Upper lobe of right lung (tissue), 1 donor: ENCODE data around the gene RUNX2. TPM values are rescaled to one million over a fixed set of nuclear protein-coding genes. Genes with fewer than 3 reads are reported as not detected.
A peak's percentile ranks its signal among the peaks of the same experiment; 100 is the strongest.

Experiments
- ATAC-seq: fragments of 200-7000 bp; cut with Tn5 transposase; one replicate; pipeline ENCODE4 v1.9.1; 2020; ENCODE audit warnings: mild to moderate bottlenecking, moderate library complexity
- DNase-seq: peaks from one replicate; pipeline ENCODE4 v3.0.0-alpha.2; 2020
- H3K27ac ChIP-seq: fragments of 200-600 bp; one replicate; pipeline ENCODE4 v1.8.0; 2022
- H3K27me3 ChIP-seq: fragments of 200-600 bp; one replicate; pipeline ENCODE4 v1.8.0; 2022; ENCODE audit warnings: mild to moderate bottlenecking
- H3K36me3 ChIP-seq: fragments of 200-600 bp; one replicate; pipeline ENCODE4 v1.8.0; 2022
- H3K4me1 ChIP-seq: fragments of 200-600 bp; one replicate; pipeline ENCODE4 v1.8.0; 2022
- H3K4me3 ChIP-seq: fragments of 200-600 bp; one replicate; pipeline ENCODE4 v1.8.0; 2022; ENCODE audit warnings: mild to moderate bottlenecking
- H3K9me3 ChIP-seq: fragments of 200-600 bp; one replicate; pipeline ENCODE4 v1.8.0; 2022
- intact Hi-C: fragments of 100-400 bp; cut with DNase I; formaldehyde crosslinking; loops from one replicate; pipeline ENCODE4 v1.11.0; 2022
- total RNA-seq: library from RNA; stranded (reverse); fragmentation: NEBNext Ultra II Directional; extraction: Animal tissue kit (Norgen Biotek cat#: 25700); gene quantifications from one replicate; pipeline ENCODE4 v1.2.1, GENCODE V29; 2021
- TF ChIP-seq, protein P1 (sequence below): fragments of 200-600 bp; IDR thresholded peaks from one replicate; pipeline ENCODE4 v1.8.0; 2022; ENCODE audit warnings: antibody characterized with exemption
- donor health status: DM: no; HTN: yes; CAD: no; lungs with severe emphysema.

The RUNX2 gene
- total RNA-seq, 1 donor from 2014 or later: 4.6 TPM

DNA sequence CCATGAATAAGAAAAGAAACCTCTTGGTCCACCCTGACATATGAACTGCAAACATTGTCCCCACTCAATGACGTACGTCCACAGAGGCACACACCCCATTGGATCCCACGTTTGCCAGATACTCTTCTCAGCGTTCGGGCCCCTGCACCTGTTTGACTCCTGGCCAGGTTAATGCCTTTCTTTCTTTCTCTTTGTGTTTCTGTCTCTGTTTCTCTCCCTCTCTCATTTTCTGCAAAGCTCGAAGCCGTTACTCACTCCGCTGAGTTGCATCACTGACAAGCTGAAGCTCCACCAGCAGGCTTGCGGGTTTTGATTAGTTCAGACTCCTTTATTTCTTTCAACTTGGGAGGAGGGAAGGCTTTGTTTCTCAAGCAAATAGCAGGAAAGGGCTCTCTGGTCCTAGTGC lies 185.1 kb downstream of the RUNX2 start:
- Histone ChIP-seq H3K36me3 (no peaks in the 10 kb centered on the region), H3K9me3 (no peaks in the 10 kb centered on the region), H3K4me3 (no peak overlapping the region), H3K27ac (no peak overlapping the region), H3K27me3 (no peaks in the 10 kb centered on the region), H3K4me1 (no peaks in the 10 kb centered on the region)
- no peak for ATAC-seq
- DNase-seq: no peak
- TF ChIP-seq, protein P1, sequence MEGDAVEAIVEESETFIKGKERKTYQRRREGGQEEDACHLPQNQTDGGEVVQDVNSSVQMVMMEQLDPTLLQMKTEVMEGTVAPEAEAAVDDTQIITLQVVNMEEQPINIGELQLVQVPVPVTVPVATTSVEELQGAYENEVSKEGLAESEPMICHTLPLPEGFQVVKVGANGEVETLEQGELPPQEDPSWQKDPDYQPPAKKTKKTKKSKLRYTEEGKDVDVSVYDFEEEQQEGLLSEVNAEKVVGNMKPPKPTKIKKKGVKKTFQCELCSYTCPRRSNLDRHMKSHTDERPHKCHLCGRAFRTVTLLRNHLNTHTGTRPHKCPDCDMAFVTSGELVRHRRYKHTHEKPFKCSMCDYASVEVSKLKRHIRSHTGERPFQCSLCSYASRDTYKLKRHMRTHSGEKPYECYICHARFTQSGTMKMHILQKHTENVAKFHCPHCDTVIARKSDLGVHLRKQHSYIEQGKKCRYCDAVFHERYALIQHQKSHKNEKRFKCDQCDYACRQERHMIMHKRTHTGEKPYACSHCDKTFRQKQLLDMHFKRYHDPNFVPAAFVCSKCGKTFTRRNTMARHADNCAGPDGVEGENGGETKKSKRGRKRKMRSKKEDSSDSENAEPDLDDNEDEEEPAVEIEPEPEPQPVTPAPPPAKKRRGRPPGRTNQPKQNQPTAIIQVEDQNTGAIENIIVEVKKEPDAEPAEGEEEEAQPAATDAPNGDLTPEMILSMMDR: no peak
- intact Hi-C loops: no loop called here

DNA sequence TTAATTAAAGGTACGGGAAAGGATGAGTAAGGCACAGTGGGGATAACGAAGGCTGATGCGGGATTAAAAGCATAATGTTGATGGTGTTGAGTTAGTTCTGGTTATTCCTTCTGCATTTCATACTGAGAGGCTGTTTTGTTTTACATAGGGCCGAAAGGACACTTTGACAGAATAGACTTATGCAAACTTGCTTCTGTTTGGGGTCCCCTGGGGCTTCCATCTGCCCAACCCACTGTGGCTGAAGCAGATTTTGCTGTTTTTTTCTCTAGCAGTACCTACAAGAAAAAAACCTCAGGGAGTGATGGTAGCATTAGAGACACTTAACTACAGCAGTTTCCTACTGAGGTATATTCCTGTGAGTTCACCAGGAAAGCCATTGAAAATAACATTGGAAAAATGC lies 185.7 kb downstream of the RUNX2 start:
- Histone ChIP-seq H3K27ac (no peak overlapping the region), H3K4me1 (no peaks in the 10 kb centered on the region), H3K27me3 (no peaks in the 10 kb centered on the region), H3K36me3 (no peaks in the 10 kb centered on the region), H3K9me3 (no peaks in the 10 kb centered on the region), H3K4me3 (no peak overlapping the region)
- DNase-seq (no peak), ATAC-seq (no peak)
- TF ChIP-seq, protein P1: no peak
- intact Hi-C loops: no loop called here

DNA sequence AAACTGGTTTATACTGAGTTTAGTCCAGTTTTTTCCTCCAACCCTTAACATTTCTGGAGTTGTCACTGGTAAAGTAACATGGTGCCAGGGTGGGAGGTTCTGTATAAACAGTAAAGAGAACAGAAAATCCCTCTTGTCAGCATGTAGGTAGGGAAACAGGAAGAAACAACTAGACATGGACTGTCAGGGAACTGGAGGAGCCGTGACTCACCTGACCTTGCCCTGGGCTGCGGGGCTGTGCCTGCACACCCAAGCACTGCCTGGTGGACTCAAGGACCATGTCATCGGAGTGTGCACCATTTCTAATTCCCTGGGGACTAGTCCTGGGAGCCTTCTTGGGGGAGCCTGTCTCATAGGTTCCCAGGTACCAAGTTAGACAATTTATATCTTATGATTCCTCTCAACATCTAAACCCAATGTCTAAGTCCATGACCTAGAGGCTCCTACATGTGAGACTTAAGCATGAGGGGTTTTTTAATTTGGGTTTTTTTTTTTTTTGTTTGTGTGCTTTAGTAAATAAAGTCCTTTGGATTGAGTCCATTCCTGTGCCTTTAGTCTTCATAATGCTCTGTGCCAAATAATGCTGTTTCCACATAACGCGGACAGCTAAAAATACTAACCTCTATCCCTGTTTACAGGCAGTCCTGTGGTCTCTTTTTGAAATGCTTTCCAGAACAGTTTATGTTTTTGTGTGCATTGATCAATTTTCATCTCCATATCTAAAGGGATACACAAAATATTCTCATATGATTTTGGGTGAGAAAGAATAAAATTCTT lies 186.5 kb downstream of the RUNX2 start:
- H3K9me3 ChIP-seq: no peaks in the 10 kb centered on the region
- ATAC-seq: peak; percentile 25
- DNase-seq: no peak
- no peaks in the 10 kb centered on the region for H3K27me3 ChIP-seq
- no peak overlapping the region for H3K27ac ChIP-seq
- intact Hi-C loops: no loop called here
- no peak overlapping the region for H3K4me3 ChIP-seq
- H3K36me3 ChIP-seq: no peaks in the 10 kb centered on the region
- TF ChIP-seq, protein P1: no peak
- H3K4me1 ChIP-seq: no peaks in the 10 kb centered on the region

DNA sequence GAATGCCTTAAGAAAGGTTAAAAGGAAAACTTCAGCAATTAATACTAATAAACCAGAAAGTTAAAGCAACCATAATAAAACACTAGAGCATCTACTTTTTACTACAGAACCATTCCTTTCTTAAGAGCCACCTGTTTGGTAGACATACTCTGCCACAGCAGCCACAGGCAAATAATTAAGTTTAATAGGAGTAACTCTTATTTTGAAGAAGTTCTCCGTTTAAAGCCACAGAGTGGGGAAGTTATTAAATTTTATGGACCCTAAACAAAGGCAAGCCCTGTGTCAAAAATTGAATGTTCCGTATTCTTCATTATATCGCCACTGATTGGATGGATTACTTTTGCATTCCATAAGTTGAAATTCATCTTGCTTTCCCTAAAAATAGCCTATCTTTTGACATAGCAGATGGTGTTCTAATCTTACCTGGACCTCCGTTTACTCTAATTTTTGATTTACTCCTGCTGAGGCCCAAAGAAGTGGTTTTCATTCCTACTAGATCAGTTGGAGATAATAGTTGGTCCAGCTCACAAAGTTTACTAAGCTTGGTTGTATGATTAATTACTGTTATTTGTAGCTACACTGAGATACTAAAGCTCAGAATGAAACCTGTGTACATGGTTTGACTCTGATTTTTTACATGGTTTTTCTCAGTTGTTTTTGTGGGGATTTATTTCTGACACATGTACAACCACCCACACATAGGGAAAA lies 190.0 kb downstream of the RUNX2 start:
- no peaks in the 10 kb centered on the region for H3K4me1 ChIP-seq
- ATAC-seq: no peak
- DNase-seq: no peak
- no peaks in the 10 kb centered on the region for H3K36me3 ChIP-seq
- no peaks in the 10 kb centered on the region for H3K27me3 ChIP-seq
- no peaks in the 10 kb centered on the region for H3K9me3 ChIP-seq
- TF ChIP-seq, protein P1: no peak
- no peak overlapping the region for H3K4me3 ChIP-seq
- intact Hi-C loops: no loop called here
- H3K27ac ChIP-seq: no peak overlapping the region

DNA sequence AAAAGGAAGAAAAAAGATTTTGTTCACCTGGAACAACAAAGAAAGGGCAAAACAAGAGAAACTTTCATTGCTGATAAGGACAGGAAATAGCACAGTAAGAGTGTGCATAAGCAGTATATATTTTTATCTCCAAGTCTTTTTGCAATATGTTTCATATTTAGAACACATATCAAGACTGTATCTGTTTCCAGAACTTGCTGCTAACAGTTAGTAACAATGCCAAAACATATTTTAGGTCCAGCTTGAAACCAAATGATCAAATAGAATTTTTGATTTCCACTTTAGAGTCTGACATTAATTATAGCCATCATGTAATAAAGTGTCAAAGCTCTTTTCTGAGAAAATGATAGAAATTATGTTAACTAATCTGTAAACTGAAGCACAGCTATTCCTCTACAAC lies 193.1 kb downstream of the RUNX2 start:
- no peaks in the 10 kb centered on the region for H3K9me3 ChIP-seq
- intact Hi-C loops: no loop called here
- no peak for ATAC-seq
- TF ChIP-seq, protein P1: no peak
- H3K27ac ChIP-seq: no peak overlapping the region
- H3K36me3 ChIP-seq: no peaks in the 10 kb centered on the region
- H3K4me3 ChIP-seq: no peak overlapping the region
- no peaks in the 10 kb centered on the region for H3K4me1 ChIP-seq
- DNase-seq: no peak
- H3K27me3 ChIP-seq: no peaks in the 10 kb centered on the region
